IMR-90 (cell line): Measurements from ENCODE around the gene PALM2AKAP2.

ENCODE experiments used
- CEBPB ChIP-seq: IDR thresholded peaks from 2 replicates; pipeline ENCODE4 v1.6.1; 2012; ENCODE audit warnings: low read depth, low read length, improper control_type of control experiment
- CTCF ChIP-seq: conservative IDR thresholded peaks from 2 replicates; pipeline ENCODE4 v1.5.1; 2012; ENCODE audit warnings: mild to moderate bottlenecking, low read depth, low read length, improper control_type of control experiment
- MXI1 ChIP-seq: IDR thresholded peaks from 2 replicates; pipeline ENCODE4 v1.6.1; 2012; ENCODE audit warnings: low read depth, mild to moderate bottlenecking, low read length, moderate library complexity, borderline replicate concordance
- NFE2L2 ChIP-seq: fragments of 150-350 bp; IDR thresholded peaks from 2 replicates; pipeline ENCODE4 v1.6.1; 2016; ENCODE audit warnings: low read depth, mild to moderate bottlenecking, low read length
- POLR2A ChIP-seq: IDR thresholded peaks from 2 replicates; pipeline ENCODE4 v1.6.1; 2012; ENCODE audit warnings: mild to moderate bottlenecking, low read depth, low read length
- SMC3 ChIP-seq: fragments of 150-350 bp; IDR thresholded peaks from 2 replicates; pipeline ENCODE4 v1.6.1; 2016; ENCODE audit warnings: low read depth, mild to moderate bottlenecking, antibody characterized with exemption, low read length, moderate library complexity

- TF ChIP-seq CEBPB, result no peak
- no peak for TF ChIP-seq CTCF
- no peak for TF ChIP-seq SMC3
- TF ChIP-seq MXI1, result no peak
- no peak for TF ChIP-seq POLR2A
- TF ChIP-seq NFE2L2, result no peak
Measured at GRCh38 chr9:109821711-109822110, 41.7 kb downstream of the PALM2AKAP2 start.
